Breast epithelium (tissue), 3 donors: Measurements from ENCODE around the gene MAPK1.
"Not testable (repeated sequence)": the region's sequence is repeated elsewhere in the genome, so short reads cannot be mapped to it uniquely, and the experiment has no call there.

ENCODE experiments used
- CTCF ChIP-seq, 3 donors: fragments of 450-650 bp; IDR thresholded peaks; one replicate each; pipeline ENCODE4 v1.5.1; 2016 to 2017; ENCODE audit warnings: antibody characterized with exemption in 3 of 3, mild to moderate bottlenecking in 3 of 3, moderate library complexity in 3 of 3
- POLR2A ChIP-seq: fragments of 450-650 bp; IDR thresholded peaks from one replicate; pipeline ENCODE4 v1.6.1; 2016; ENCODE audit warnings: antibody characterized with exemption, mild to moderate bottlenecking, moderate library complexity

- TF ChIP-seq CTCF (IDR thresholded peaks at IDR 0.05); POLR2A: not testable (repeated sequence)
Observed at GRCh38 chr22:21801304-21801644, 66.2 kb downstream of the MAPK1 start.
